ENCODE data around the gene CNTNAP2. TPM values are rescaled to one million over a fixed set of nuclear protein-coding genes. Genes with fewer than 3 reads are reported as not detected.

CNTNAP2 gene
- total RNA-seq, 1 experiment from 2014 or later: 64.5 TPM

DNA sequence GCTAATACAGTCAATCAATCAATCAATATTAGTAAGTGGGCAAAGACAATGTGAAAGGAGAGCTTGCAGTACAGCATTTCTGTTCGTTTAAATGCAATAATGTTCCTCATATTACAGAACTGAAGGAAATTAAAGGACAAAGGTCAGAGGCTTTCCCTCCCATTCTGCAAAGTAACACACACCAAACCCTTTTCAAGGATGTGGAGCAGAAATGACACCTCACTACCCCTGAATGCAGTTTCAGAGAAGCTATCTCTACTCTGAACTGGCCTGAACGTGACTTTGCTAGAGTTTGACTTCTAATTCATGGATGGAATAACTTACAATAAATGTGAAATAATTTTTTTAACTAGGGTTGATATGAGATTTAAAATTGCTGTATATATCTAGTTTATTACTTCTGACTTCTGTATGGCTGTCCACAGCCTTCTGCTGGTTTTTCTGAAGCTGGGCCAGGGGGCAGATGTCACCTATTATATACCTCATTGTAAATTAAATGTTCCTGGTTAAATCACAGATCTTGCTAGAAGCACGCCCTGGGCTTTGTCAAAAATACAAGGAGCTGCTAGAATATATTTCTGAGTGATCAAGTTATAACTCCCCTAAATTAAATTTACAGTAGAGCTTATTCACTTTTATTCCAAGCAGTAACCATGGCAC, 2317.1 kb downstream of the CNTNAP2 start:
- Histone ChIP-seq H4K8ac (replicated peaks; ENCODE audit: insufficient read length, low read depth, low read length) (no peak overlapping the region), H2BK15ac (ENCODE audit: low read depth, low read length) (no peak overlapping the region), H2BK12ac (ENCODE audit: insufficient read length, low read depth, low read length) (no peak overlapping the region), H3K9me3 (ENCODE audit: control insufficient read depth, low read depth, low read length) (no peaks in the 10 kb centered on the region), H3T11ph (ENCODE audit: low read length) (no peak overlapping the region), H3K56ac (ENCODE audit: insufficient read length, low read depth, low read length) (no peak overlapping the region), H2AK5ac (ENCODE audit: insufficient read length, low read length) (no peak overlapping the region), H3K23ac (ENCODE audit: insufficient read length, low read depth, low read length) (no peak overlapping the region), H3K27ac (ENCODE audit: insufficient read length, low read depth, low read length) (no peak overlapping the region), H3K79me2 (ENCODE audit: insufficient read depth, low read length) (no peaks in the 10 kb centered on the region), H3K27me3 (ENCODE audit: insufficient read depth, low read length) (no peaks in the 10 kb centered on the region), H3K14ac (ENCODE audit: insufficient read depth, low read length) (no peak overlapping the region), H3K4me2 (ENCODE audit: insufficient read depth, insufficient read length, low read length) (no peak overlapping the region), H4K20me1 (ENCODE audit: control insufficient read depth, insufficient read depth, insufficient read length) (no peaks in the 10 kb centered on the region), H4K91ac (ENCODE audit: insufficient read length, low read depth, low read length) (no peak overlapping the region), H3K18ac (ENCODE audit: insufficient read length, low read depth, low read length) (no peak overlapping the region), H3K79me1 (ENCODE audit: insufficient read depth, low read depth, low read length, poor library complexity, severe bottlenecking) (no peaks in the 10 kb centered on the region), H3K23me2 (ENCODE audit: insufficient read length, low read depth, low read length, poor library complexity, severe bottlenecking) (no peaks in the 10 kb centered on the region), H2BK5ac (ENCODE audit: insufficient read length, low read length) (no peak overlapping the region), H4K5ac (ENCODE audit: insufficient read length, low read depth, low read length) (no peak overlapping the region), H2BK120ac (ENCODE audit: low read depth, low read length, poor library complexity, severe bottlenecking) (no peak overlapping the region), H3K4ac (ENCODE audit: low read depth, low read length) (no peak overlapping the region), H3K4me1 (ENCODE audit: insufficient read depth, low read length) (no peaks in the 10 kb centered on the region), H2BK20ac (ENCODE audit: low read depth, low read length, poor library complexity, severe bottlenecking) (no peak overlapping the region), H2AFZ (ENCODE audit: low read length) (no peak overlapping the region), H3K9ac (ENCODE audit: extremely low read depth, insufficient read length, low read length) (no peak overlapping the region)
- peaks cover 5% of the 10 kb centered on the region in 2 experiments; a peak in 3 of 4 replicates for H3K4me1 Mint-ChIP-seq
- no peak for TF ChIP-seq CTCF (conservative IDR thresholded peaks at IDR 0.05)
- H3K4me3 Mint-ChIP-seq: no peak overlapping the region
- H3K27ac Mint-ChIP-seq: no peak overlapping the region
- peaks cover 4 to 8% of the 10 kb centered on the region in 2 experiments; a peak in 3 of 5 replicates for H3K9me3 Mint-ChIP-seq
- no peak for DNase-seq
- H3K27me3 Mint-ChIP-seq (ENCODE audit: low read depth): peaks cover 10% of the 10 kb centered on the region
- H3K36me3 Mint-ChIP-seq (ENCODE audit: insufficient read depth in 1 of 3, low read depth in 3 of 3): no peaks in the 10 kb centered on the region; a peak in 1 of 7 replicates
- WGBS (ENCODE audit: extremely low coverage, insufficient read length, low lambda C conversion rate): no CpG with 5 or more reads among the region's 3 CpGs
